Endothelial cell of hepatic sinusoid (primary cell): Measurements from ENCODE around the gene WDR46.
"Not testable (repeated sequence)": the region's sequence is repeated elsewhere in the genome, so short reads cannot be mapped to it uniquely, and the experiment has no call there.

Experiments
- in situ Hi-C: cut with HindIII; loops from 2 replicates; pipeline ENCODE4 v1.10.0; 2017; ENCODE audit warnings: low sequenced_read_pairs

Gene WDR46

GRCh38 chr6:33271468-33272274, 17.4 kb downstream of the WDR46 start, which contains the start of the genes RPS18 and VPS52:
RPS18 (plus strand) TSS chr6:33272075; CDS start chr6:33272120, 45 bp downstream.
VPS52 (minus strand) TSS chr6:33271876; CDS start chr6:33271675, 201 bp downstream.
- in situ Hi-C loops, result no loop called here

GRCh38 chr6:33271117-33271467, 17.9 kb downstream of the WDR46 start:
- in situ Hi-C loops, result no loop called here

DNA sequence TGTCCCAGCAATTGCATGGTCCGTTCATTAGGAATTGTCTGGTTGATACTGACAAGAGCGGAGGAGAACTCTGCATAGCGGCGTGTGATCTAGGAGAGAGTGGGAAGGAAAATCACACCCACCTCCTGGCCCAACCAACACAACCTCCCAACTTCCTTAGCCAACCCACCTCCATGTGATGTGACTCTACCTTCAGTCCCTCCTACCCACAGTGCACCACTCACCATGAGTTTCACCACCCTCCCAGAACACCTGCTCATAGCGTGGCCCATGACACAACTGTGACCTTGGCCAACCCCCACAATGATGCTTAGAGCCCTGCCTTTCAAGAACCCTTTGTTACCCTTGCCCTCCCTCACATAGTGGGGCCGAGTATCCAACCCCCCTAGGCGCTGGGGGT, 25.0 kb downstream of the WDR46 start:
- in situ Hi-C loops, result no loop called here

DNA sequence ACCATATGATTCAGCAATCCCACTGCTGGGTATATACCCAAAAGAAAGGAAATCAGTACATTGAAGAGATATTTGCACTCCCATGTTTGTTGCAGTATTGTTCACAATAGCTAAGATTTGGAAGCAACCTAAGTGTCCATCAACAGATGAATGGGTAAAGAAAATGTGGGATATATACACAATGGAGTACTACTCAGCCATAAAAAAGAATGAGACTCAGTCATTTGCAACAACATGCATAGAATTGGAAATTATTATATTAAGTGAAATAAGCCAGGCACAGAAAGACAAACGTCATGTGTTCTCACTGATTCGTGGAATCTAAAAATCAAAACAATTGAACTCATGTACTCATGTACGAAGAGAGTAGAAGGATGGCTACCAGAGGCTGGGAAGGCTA, 26.5 kb downstream of the WDR46 start:
- in situ Hi-C loops, result not testable (repeated sequence)

- in situ Hi-C loops, result no loop called here
These were observed 30.0 kb downstream of the WDR46 start for GRCh38 chr6:33259032-33259431.

- in situ Hi-C loops, result no loop called here
These were observed 34.4 kb downstream of the WDR46 start for GRCh38 chr6:33254591-33254990.

DNA sequence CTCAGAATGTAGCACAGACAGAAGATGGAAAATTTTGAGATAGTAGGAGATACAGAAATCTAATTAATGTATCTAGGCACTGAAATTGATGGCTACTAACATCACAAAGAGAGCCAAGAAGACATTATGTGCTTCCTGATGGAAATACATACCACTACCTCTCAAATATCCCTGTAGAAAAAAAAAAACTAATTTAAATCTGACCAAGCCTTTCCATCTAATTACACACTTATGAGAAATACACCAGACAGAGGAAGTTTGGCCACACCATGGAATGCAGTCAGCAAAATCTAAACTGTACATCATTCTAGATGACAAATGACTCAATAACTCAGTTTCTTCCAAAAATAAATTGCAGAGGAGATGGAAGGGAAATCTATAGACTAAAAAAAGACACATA, 36.3 kb downstream of the WDR46 start:
- in situ Hi-C loops, result no loop called here

DNA sequence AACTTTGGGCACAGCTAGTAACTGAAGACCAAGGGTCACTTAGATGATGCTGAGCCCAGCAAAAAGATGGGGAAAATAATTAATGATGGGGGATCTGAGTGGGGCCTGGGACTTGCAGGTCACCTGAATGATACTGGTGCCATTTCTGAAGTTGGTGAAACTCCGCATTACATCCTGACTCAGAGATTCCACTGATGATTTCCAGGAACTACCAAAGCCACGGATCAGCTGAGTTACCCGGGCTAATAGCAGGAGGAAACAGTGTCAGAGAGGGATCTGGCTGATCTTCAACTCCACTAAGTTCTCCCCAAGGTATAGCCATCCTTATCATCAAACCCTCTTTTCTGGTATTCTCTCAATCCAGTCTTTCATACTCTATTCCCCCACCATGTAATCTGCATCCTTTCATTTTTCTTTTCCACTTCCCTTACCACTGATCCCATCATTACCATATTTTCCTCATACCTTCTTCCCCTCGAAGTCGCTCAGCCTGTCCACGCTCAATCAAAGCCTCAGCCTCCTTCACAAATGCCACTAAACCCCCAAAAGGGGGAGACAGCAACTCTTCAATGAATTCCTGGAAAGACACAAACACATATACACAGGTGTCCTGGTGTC, 37.5 kb downstream of the WDR46 start:
- in situ Hi-C loops, result no loop called here

- in situ Hi-C loops, result no loop called here
These were observed 38.3 kb downstream of the WDR46 start for GRCh38 chr6:33250731-33251130.

GRCh38 chr6:33249732-33250630, 39.1 kb downstream of the WDR46 start:
- in situ Hi-C loops, result no loop called here

DNA sequence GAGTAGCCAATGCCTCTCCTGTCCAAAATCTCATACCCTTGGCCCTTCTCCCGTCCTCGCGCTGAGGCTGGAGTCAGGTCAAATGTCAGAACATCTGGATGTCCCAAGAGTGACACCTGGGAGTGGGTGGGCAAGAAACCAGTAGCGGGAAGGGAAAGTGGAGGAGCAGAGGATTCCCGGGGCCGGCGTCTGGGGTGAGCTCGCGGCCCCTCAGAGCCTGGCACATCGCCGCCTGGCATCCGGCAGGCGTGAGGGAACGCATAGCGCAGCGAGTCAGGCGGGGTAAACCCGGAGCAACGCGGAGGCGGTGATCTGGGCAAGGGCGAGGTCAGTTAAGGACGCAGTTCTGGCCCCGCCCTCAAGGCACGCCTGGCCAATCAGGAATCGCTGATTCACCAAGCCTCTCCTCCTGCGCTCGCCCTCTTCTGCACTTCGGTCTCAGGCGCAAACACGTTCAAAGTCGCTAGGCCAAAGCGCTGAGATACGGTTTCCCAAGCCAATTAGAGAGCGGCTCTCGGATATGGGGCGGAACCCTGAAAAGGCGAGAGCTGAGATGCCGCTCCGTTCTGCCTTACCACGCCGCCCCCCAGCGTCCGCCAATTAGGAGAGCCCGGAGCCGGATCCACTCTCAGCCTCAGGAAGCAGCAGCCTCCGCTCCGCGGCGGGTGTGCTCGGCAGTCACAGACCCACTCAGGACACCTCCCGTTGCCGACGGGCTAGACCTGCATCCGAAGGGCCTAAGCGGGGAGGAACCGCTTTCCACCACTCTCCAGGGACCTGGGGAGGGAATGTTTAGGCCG, 39.9 kb downstream of the WDR46 start:
- in situ Hi-C loops, result no loop called here

GRCh38 chr6:33248643-33248931, 40.5 kb downstream of the WDR46 start:
- in situ Hi-C loops, result no loop called here

GRCh38 chr6:33247977-33248642, 40.9 kb downstream of the WDR46 start:
- in situ Hi-C loops, result no loop called here

GRCh38 chr6:33243476-33243875, 45.6 kb downstream of the WDR46 start:
- in situ Hi-C loops, result no loop called here

GRCh38 chr6:33241968-33242367, 47.1 kb downstream of the WDR46 start:
- in situ Hi-C loops, result no loop called here

DNA sequence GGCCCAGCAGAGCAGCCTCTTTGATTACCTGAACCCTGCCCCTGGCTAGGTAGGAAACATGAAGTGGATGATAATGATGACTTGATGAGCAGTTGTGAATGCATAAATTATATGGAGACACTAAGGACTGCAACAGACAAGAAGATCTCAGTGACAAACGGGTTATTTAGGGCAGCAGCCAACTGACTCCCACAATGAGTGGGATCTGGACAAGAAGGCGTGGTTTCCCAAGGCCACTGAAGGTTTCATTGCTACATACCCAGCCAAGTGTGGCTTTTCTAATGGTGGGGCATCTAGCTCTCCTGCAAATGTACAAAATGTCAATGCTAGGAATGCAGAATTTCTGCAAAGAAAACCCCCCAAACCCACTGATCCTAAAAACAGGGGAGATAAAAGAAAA, 51.3 kb downstream of the WDR46 start:
- in situ Hi-C loops, result loop anchor here (5.0 kb wide), 1 partner anchor 90 kb away; no protein-coding TSS in a partner anchor

DNA sequence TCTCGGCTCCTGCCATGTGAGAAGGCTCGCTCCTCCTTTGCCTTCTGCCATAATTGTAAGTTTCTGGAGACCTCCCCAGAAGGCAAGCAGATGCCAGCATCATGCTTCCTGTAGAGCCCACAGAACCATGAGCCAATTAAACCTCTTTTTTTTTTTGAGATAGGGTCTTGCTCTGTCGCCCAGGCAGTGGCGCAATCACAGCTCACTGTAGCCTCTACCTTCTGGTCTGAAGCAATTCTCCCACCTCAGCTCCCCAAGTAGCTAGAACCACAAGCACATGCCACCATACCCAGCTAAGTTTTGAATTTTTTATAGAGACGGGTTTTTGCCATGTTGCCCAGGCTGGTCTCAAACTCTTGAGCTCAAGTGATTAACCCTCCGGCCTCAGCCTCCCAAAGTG, 52.2 kb downstream of the WDR46 start:
- in situ Hi-C loops, result loop anchor here (5.0 kb wide), 1 partner anchor 90 kb away; no protein-coding TSS in a partner anchor

DNA sequence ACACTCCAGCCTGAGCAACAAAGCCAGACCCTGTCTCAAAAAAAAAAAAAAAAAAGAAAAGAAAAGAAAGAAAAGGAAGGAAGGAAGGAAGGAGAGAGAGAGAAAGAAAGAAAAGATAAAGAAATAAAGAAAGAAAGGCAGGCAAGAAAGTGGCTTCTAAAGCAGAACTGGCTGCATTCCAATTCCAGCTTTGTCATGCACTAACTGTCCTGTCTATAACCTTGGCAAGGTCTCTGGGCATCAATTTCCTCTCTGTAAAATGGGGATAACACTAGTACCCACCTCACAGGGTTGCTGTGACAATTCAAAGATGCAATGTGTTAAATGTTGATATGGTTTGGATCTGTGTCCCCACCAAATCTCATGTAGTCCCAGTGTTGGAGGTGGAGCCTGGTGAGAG, 52.7 kb downstream of the WDR46 start:
- in situ Hi-C loops, result loop anchor here (5.0 kb wide), 1 partner anchor 89 kb away; no protein-coding TSS in a partner anchor

DNA sequence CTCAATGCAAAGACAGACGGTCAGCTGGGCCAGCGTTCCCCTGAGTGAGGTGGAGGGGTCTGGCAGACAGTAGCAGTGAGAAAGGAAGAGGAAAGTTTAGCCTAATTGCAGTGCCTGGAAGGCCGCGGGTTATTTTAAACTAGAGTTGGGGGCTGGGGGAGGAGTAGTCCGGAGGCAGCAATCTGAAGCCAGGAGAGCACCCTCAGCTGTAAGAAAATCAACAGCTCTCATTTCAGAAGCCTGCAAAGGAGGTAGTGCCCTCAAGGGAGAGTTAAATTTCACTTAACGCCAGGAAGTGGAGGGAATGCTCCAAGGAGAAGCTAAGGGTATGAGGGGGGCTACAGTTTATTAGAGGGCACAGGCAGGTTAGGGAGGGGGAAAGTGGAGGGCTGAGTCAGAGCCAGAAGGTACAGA, 53.8 kb downstream of the WDR46 start:
- in situ Hi-C loops, result loop anchor here (5.0 kb wide), 1 partner anchor 88 kb away; no protein-coding TSS in a partner anchor
